ENCODE data around the gene HSD3B7.

The HSD3B7 gene

DNA sequence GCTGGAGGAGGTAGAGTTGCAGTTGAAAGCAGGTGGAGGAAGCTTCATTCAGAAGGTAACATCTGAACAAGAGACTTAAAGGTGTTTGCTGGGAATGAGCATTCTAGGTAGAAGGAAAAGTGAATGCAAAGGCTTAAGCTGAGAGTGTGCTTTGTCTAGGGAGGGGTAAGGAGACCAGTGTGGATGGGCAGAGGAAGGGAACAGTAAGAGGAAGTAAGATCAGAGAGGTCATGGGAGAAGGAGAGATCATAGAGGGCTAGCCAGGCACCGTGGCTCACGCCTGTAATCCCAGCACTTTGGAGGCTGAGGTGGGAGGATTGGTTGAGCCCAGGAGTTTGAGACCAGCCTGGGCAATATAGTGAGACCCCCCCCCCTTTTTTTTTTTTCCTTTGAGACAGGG lies 51.7 kb downstream of the HSD3B7 start:
- Histone ChIP-seq H4K20me1 (ENCODE audit: insufficient read depth, low read length) (no peaks in the 10 kb centered on the region), H3K27me3 (ENCODE audit: insufficient read depth, low read length) (no peaks in the 10 kb centered on the region), H3K4me3 (ENCODE audit: low read depth, low read length, poor library complexity, severe bottlenecking) (no peak overlapping the region), H2AFZ (ENCODE audit: low read length) (no peak overlapping the region), H3K9me3 (ENCODE audit: low read length) (no peaks in the 10 kb centered on the region), H3K4me1 (ENCODE audit: insufficient read depth, low read length, severe bottlenecking) (peaks cover 17% of the 10 kb centered on the region), H3K36me3 (ENCODE audit: insufficient read depth, low read length) (peaks cover 17% of the 10 kb centered on the region; the same call in 1 of the 2 replicates), H3K9me2 (ENCODE audit: low read depth, low read length) (no peaks in the 10 kb centered on the region), H3K27ac (ENCODE audit: low read depth, low read length, poor library complexity, severe bottlenecking) (no peak overlapping the region), H3K4me2 (ENCODE audit: low read length) (no peak overlapping the region), H3F3A (ENCODE audit: insufficient read depth, low read length) (no peaks in the 10 kb centered on the region), H3K79me2 (ENCODE audit: insufficient read depth, low read length) (no peaks in the 10 kb centered on the region), H3K9ac (ENCODE audit: low read length) (no peak overlapping the region)
- TF ChIP-seq, protein P1, sequence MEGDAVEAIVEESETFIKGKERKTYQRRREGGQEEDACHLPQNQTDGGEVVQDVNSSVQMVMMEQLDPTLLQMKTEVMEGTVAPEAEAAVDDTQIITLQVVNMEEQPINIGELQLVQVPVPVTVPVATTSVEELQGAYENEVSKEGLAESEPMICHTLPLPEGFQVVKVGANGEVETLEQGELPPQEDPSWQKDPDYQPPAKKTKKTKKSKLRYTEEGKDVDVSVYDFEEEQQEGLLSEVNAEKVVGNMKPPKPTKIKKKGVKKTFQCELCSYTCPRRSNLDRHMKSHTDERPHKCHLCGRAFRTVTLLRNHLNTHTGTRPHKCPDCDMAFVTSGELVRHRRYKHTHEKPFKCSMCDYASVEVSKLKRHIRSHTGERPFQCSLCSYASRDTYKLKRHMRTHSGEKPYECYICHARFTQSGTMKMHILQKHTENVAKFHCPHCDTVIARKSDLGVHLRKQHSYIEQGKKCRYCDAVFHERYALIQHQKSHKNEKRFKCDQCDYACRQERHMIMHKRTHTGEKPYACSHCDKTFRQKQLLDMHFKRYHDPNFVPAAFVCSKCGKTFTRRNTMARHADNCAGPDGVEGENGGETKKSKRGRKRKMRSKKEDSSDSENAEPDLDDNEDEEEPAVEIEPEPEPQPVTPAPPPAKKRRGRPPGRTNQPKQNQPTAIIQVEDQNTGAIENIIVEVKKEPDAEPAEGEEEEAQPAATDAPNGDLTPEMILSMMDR (IDR thresholded peaks at IDR 0.05; ENCODE audit: low read length), result no peak
- TF ChIP-seq EZH2 (IDR thresholded peaks at IDR 0.05; ENCODE audit: borderline replicate concordance, low read length), result no peak
